A549 (cell line): ENCODE results near the gene DHX16. TPM values are rescaled to one million over a fixed set of nuclear protein-coding genes. Genes with fewer than 3 reads are reported as not detected.
A peak's percentile ranks its signal among the peaks of the same experiment; 100 is the strongest.

Source experiments
- ATAC-seq, 2 experiments: fragments of 200-7000 bp in 1 of 2; fragments of >200 bp in 1 of 2; cut with Nextera tagmentation in 1 of 2; cut with Tn5 transposase in 1 of 2; 3 replicates each; pipeline versions ENCODE4 v1.8.0 to v1.9.1; 2018 to 2020; ENCODE audit warnings: mild to moderate bottlenecking in 1 of 2, moderate library complexity in 1 of 2
- CTCF ChIA-PET: fragments of 300-600 bp; sonication (Branson Sonifier 250); formaldehyde crosslinking; extraction: SDS; loops from one replicate; lab custom pipeline; 2021; ENCODE audit warnings: antibody characterized with exemption, inconsistent platforms; lab: Yijun Ruan, JAX
- POLR2A ChIA-PET: fragments of 350-600 bp; formaldehyde crosslinking; extraction: SDS; loops from one replicate; lab custom pipeline; 2021; ENCODE audit warnings: antibody characterized with exemption, inconsistent platforms; lab: Yijun Ruan, JAX
- DNase-seq, 2 experiments: peaks; one replicate each; pipeline versions ENCODE4 v3.0.0 to v3.0.0-alpha.2; 2011 to 2016; ENCODE audit warnings: low read depth in 1 of 2, low spot score in 1 of 2
- FAIRE-seq: peaks from 2 replicates; lab custom pipeline; 2011; peaks lifted over from hg19 to GRCh38; lab: Jason Lieb, UNC
- H3K27ac ChIP-seq, 2 experiments: fragments of >200 bp; sonication (Bioruptor Twin); formaldehyde crosslinking; 3 replicates each; pipeline ENCODE4 v1.5.1; 2016 to 2017
- H3K4me1 ChIP-seq: fragments of >200 bp; sonication (Bioruptor Twin); formaldehyde crosslinking; 3 replicates; pipeline ENCODE4 v1.6.1; 2016
- H3K4me2 ChIP-seq: fragments of >200 bp; sonication (Bioruptor Twin); formaldehyde crosslinking; 3 replicates; pipeline ENCODE4 v1.6.1; 2016
- H3K4me3 ChIP-seq: fragments of >200 bp; sonication (Bioruptor Twin); formaldehyde crosslinking; 3 replicates; pipeline ENCODE4 v1.5.1; 2016
- H3K9me3 ChIP-seq: fragments of >200 bp; sonication (Bioruptor Twin); formaldehyde crosslinking; 3 replicates; pipeline ENCODE4 v1.6.1; 2016
- BHLHE40 ChIP-seq: IDR thresholded peaks from 2 replicates; pipeline ENCODE4 v1.6.1; 2012; ENCODE audit warnings: low read depth, low read length, inconsistent platforms
- CBX2 ChIP-seq: fragments of 200-600 bp; sonication (generic); IDR thresholded peaks from 2 replicates; pipeline ENCODE4 v1.6.1; 2016; ENCODE audit warnings: low read depth, mild to moderate bottlenecking, borderline replicate concordance
- CBX8 ChIP-seq: fragments of 200-600 bp; sonication (generic); IDR thresholded peaks from 2 replicates; pipeline ENCODE4 v1.6.1; 2016
- EHF ChIP-seq: fragments of 250-450 bp; sonication (Bioruptor Pico); IDR thresholded peaks from 2 replicates; pipeline ENCODE4 v1.5.0; 2020; ENCODE audit warnings: mild to moderate bottlenecking
- EHMT2 ChIP-seq: fragments of 200-600 bp; sonication (generic); IDR thresholded peaks from 2 replicates; pipeline ENCODE4 v1.6.1; 2016; ENCODE audit warnings: antibody characterized with exemption, low read depth, mild to moderate bottlenecking, moderate library complexity
- ESRRA ChIP-seq: fragments of 150-350 bp; IDR thresholded peaks from 2 replicates; pipeline ENCODE4 v1.6.1; 2014; ENCODE audit warnings: mild to moderate bottlenecking, low read length, borderline replicate concordance
- FOSL2 ChIP-seq, 2 experiments: fragments of 450-650 bp in 1 of 2; fragments of >200 bp in 1 of 2; sonication (Bioruptor Twin) in 1 of 2; formaldehyde crosslinking; IDR thresholded peaks; 2 replicates each; pipeline versions ENCODE4 v1.5.0 to v1.6.1; 2016 to 2020; ENCODE audit warnings: mild to moderate bottlenecking in 1 of 2, moderate library complexity in 1 of 2
- HDAC2 ChIP-seq: fragments of 200-600 bp; sonication (generic); IDR thresholded peaks from 2 replicates; pipeline ENCODE4 v1.6.1; 2016
- HOXB5 ChIP-seq: fragments of 250-450 bp; sonication (Bioruptor Pico); IDR thresholded peaks from 2 replicates; pipeline ENCODE4 v1.5.0; 2020; ENCODE audit warnings: mild to moderate bottlenecking, moderate library complexity
- KDM1A ChIP-seq: fragments of 200-600 bp; sonication (generic); IDR thresholded peaks from 2 replicates; pipeline ENCODE4 v1.6.1; 2016; ENCODE audit warnings: low read depth, mild to moderate bottlenecking
- KDM5A ChIP-seq: fragments of 200-600 bp; sonication (generic); IDR thresholded peaks from 2 replicates; pipeline ENCODE4 v1.6.1; 2016; ENCODE audit warnings: antibody characterized with exemption, mild to moderate bottlenecking
- MAFK ChIP-seq: fragments of 450-650 bp; IDR thresholded peaks from 2 replicates; pipeline ENCODE4 v1.6.1; 2014; ENCODE audit not compliant: partially characterized antibody
- NFE2L2 ChIP-seq: fragments of 150-350 bp; conservative IDR thresholded peaks from 2 replicates; pipeline ENCODE4 v1.6.1; 2014; ENCODE audit warnings: low read length
- NPAS2 ChIP-seq: fragments of 250-450 bp; sonication (Bioruptor Pico); IDR thresholded peaks from 2 replicates; pipeline ENCODE4 v1.8.0; 2022; ENCODE audit warnings: mild to moderate bottlenecking, moderate library complexity, borderline replicate concordance
- SMC3 ChIP-seq: fragments of >200 bp; sonication (Bioruptor Twin); formaldehyde crosslinking; IDR thresholded peaks from 3 replicates; pipeline ENCODE4 v1.6.1; 2018; ENCODE audit warnings: inconsistent platforms
- TP53 ChIP-seq: fragments of 250-450 bp; sonication (Bioruptor Pico); IDR thresholded peaks from 2 replicates; pipeline ENCODE4 v1.5.0; 2021; ENCODE audit warnings: mild to moderate bottlenecking, moderate library complexity
- ZC3H11A ChIP-seq: fragments of 450-650 bp; IDR thresholded peaks from 2 replicates; pipeline ENCODE4 v1.6.1; 2014; ENCODE audit warnings: antibody characterized with exemption, mild to moderate bottlenecking
- ZFP36 ChIP-seq: fragments of 450-650 bp; IDR thresholded peaks from 2 replicates; pipeline ENCODE4 v1.6.1; 2014; ENCODE audit warnings: borderline replicate concordance; ENCODE audit not compliant: partially characterized antibody
- WGBS: methylation state at CpG from one replicate; pipeline ENCODE4 v1.1.6; 2017; ENCODE audit errors: missing lambda C conversion rate; 5-methylcytosine and 5-hydroxymethylcytosine counted together
- polyA plus RNA-seq, 4 experiments: library from polyadenylated mRNA; depleted of rRNA in 3 of 4; stranded (reverse); fragments of >200 nt; fragmentation: RNase III in 1 of 4; extraction: RNeasy Plus Mini Kit Qiagen cat#74134 plus additional on column Dnase treatment in 1 of 4; gene quantifications; 2 replicates in 3 of 4; 3 replicates in 1 of 4; pipeline ENCODE4 v1.2.3, GENCODE V29; 2011 to 2017
- TF ChIP-seq, protein P1 (sequence below): fragments of 250-450 bp; sonication (Bioruptor Pico); IDR thresholded peaks from 2 replicates; pipeline ENCODE4 v1.5.0; 2021; ENCODE audit warnings: mild to moderate bottlenecking, moderate library complexity, borderline replicate concordance

The DHX16 gene
- polyA plus RNA-seq, 2 of the 4 experiments (the other 2 are of a cell fraction): 31.6 TPM

DNA sequence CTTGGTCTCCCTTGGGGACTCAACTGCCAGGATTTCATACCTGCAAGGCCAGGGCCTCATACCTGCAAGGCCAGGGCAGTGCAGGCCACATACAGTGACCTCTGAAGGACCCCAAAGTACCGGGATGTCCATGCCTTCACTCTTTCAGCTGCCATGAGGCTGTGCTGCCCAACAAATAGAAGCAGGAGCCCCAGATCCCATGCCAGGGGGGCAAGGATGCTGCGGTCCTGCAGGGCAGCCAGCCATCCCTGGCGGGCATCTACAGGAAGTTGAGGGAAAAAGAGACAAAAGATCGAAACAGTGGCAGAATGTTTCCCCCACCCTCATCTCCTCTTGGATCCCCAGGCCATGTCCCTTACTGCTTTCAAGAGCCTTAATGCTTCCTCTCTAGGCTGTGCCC is 17.2 kb upstream of the DHX16 start:
- Histone ChIP-seq H3K4me1 (peaks cover 45% of the 10 kb centered on the region), H3K4me3 (peak overlapping the region; percentile 56), H3K27ac (peak overlapping the region; percentile 90 to 94; a peak in 4 of 6 replicates), H3K9me3 (no peaks in the 10 kb centered on the region), H3K4me2 (peak overlapping the region; percentile 88)
- TF ChIP-seq NFE2L2 (no peak), CBX8 (no peak), CBX2 (no peak), EHF (CRISPR knock-in tag) (no peak), EHMT2 (no peak), FOSL2 (IDR thresholded peaks at IDR 0.05) (no peak), FOSL2 (CRISPR knock-in tag; IDR thresholded peaks at IDR 0.05) (no peak)
- CTCF ChIA-PET: interaction anchor here (0.6 to 6.9 kb wide), 4 partner anchors 12 to 132 kb away, joined by 3 to 84 read pairs (median 25); no protein-coding TSS in a partner anchor
- no peak for FAIRE-seq
- POLR2A ChIA-PET: interaction anchor here (1.4 to 1.5 kb wide), 3 partner anchors 27 to 54 kb away, joined by 4 to 7 read pairs (median 6); partner anchors contain the start of genes IER3 and MDC1
- ATAC-seq: no peak
- no peak for DNase-seq
- WGBS: 51% methylated on average over 4 of the region's 4 CpGs

DNA sequence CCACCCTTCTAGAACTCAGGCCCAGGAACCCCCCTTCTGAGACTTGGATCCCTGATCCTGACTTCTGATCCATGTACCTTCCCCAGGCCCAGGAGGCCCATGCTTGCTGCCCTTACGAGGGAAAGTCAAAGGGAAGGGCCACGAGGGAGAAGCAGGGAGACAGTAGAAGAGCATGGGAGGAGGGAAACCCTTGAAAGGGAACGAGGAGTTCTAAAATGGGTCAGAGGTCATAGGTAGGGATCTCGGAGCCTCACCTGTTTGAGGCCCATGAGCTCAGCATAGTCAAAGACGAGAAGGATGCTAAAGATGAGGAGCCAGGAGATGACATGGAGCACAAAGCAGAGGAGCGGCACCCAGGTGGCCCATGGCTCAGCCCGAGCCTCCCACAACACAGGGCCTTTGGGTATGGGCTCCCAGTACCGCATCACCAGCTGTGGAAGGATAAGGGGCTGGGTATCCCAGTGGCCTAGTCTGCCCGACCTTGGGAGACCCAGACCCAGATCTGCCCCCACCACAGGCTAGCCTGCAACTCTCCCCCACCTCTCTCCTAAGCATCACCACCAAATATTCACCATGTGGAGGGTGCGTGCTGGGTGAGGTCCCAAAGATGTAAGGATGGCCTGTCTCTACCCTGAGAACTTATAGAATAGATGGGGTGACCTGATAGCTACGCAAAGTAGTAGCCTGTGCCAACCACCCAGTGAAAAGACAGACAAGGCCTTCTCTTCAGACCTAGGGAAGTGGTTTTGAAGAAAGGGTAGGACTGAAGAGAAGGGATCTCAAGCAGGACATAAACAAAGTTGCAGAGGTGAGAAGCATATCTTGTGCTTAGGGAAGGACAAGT is 16.4 kb upstream of the DHX16 start:
- POLR2A ChIA-PET: interaction anchor here (0.5 to 2.2 kb wide), 2 partner anchors 14 to 32 kb away, joined by 6 to 12 read pairs; partner anchors contain the start of gene TUBB
- Histone ChIP-seq H3K27ac (peak overlapping the region in 1 of 2 experiments; percentile 99; a peak in 2 of 6 replicates), H3K4me2 (peak overlapping the region; percentile 88; the same call in 2 of the 3 replicates), H3K4me1 (peaks cover 47% of the 10 kb centered on the region), H3K9me3 (no peaks in the 10 kb centered on the region), H3K4me3 (no peak overlapping the region)
- DNase-seq: no peak
- no peak for FAIRE-seq
- ATAC-seq: no peak
- WGBS: 84% methylated on average over 10 of the region's 11 CpGs
- TF ChIP-seq ZC3H11A (no peak), NPAS2 (CRISPR knock-in tag) (no peak), KDM5A (no peak), EHF (CRISPR knock-in tag) (no peak), ZFP36 (no peak), KDM1A (no peak), MAFK (no peak), HDAC2 (no peak), SMC3 (no peak), BHLHE40 (no peak)
- CTCF ChIA-PET: interaction anchor here (0.6 to 6.9 kb wide), 6 partner anchors 11 to 158 kb away, joined by 3 to 84 read pairs (median 4); partner anchors contain the start of gene MDC1

DNA sequence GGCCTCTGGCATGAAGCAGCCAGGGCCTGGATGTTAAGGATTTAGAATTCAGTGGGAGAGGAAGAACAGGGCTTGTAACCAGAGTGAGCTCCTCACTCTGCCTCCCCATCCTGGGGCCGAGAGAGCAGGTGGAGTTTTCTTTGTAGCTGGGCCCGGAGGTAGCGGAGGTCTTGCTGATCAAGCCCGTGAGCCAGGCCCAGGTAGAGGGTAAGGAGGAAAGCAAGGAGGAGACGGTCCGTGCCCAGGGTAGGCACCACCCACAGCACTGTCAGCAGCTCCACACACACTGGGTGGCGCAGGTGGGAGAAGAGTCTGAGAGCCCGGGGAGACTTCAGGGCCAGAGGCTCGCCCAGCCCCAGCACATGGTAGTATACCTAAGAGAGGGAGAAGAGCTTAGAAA is 15.8 kb upstream of the DHX16 start:
- POLR2A ChIA-PET: interaction anchor here (1.8 to 2.2 kb wide), 2 partner anchors 29 to 33 kb away, joined by 12 read pairs; partner anchors contain the start of genes MDC1 and TUBB
- no peaks in the 10 kb centered on the region for H3K9me3 ChIP-seq
- CTCF ChIA-PET: interaction anchor here (0.6 to 6.9 kb wide), 9 partner anchors 11 to 197 kb away, joined by 3 to 84 read pairs (median 5); partner anchors contain the start of genes DHX16 and MDC1
- H3K27ac ChIP-seq: peak overlapping the region; percentile 83 to 99; a peak in 5 of 6 replicates
- peak overlapping the region; percentile 79 for H3K4me2 ChIP-seq
- H3K4me3 ChIP-seq: no peak overlapping the region
- 85% methylated on average over 9 of the region's 9 CpGs for WGBS
- ATAC-seq (no peak), FAIRE-seq (no peak), DNase-seq (no peak)
- H3K4me1 ChIP-seq: peaks cover 48% of the 10 kb centered on the region
- TF ChIP-seq TP53 (CRISPR knock-in tag) (no peak), ESRRA (no peak), KDM1A (no peak), EHF (CRISPR knock-in tag) (no peak), HOXB5 (CRISPR knock-in tag) (no peak)
- TF ChIP-seq, protein P1, sequence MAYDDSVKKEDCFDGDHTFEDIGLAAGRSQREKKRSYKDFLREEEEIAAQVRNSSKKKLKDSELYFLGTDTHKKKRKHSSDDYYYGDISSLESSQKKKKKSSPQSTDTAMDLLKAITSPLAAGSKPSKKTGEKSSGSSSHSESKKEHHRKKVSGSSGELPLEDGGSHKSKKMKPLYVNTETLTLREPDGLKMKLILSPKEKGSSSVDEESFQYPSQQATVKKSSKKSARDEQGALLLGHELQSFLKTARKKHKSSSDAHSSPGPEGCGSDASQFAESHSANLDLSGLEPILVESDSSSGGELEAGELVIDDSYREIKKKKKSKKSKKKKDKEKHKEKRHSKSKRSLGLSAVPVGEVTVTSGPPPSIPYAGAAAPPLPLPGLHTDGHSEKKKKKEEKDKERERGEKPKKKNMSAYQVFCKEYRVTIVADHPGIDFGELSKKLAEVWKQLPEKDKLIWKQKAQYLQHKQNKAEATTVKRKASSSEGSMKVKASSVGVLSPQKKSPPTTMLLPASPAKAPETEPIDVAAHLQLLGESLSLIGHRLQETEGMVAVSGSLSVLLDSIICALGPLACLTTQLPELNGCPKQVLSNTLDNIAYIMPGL (CRISPR knock-in tag): no peak
